Endometrial microvascular endothelial cells (primary cell): ENCODE measurements around the gene TMPRSS2. TPM values are rescaled to one million over a fixed set of nuclear protein-coding genes. Genes with fewer than 3 reads are reported as not detected.

ENCODE experiments used
- in situ Hi-C: cut with HindIII; loops from 2 replicates; pipeline ENCODE4 v1.10.0; 2017; ENCODE audit warnings: low sequenced_read_pairs, low pct_unique_long_range_greater_than_20kb; ENCODE audit errors: inconsistent ontology term
- total RNA-seq: library from RNA; depleted of rRNA; stranded (reverse); fragments of >200 nt; gene quantifications from one replicate; pipeline ENCODE4 v1.2.3, GENCODE V29; 2015; ENCODE audit errors: inconsistent ontology term

The TMPRSS2 gene
- total RNA-seq, 1 donor from 2014 or later, result 0.09 TPM

GRCh38 chr21:41488080-41488479 is 19.9 kb downstream of the TMPRSS2 start:
- in situ Hi-C loops, result no loop called here

DNA sequence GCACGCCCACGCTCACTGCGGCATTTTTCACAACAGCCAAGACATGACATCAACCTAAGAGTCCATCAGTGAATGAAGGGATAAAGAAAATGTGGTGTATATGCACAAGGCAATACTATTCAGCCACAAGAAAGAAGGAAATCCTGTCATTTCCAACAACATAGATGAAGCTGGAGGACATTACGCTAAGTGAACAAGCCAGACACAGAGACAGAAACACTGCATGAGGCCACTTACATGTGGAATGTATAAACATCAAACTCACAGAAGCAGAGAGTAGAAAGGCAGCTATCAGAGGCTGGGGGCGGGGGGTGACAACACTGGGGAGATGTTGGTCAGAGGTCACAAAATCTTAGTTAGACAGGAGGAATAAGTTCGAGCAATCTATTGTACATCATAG is 20.9 kb downstream of the TMPRSS2 start:
- in situ Hi-C loops, result no loop called here

GRCh38 chr21:41483973-41484372 is 24.0 kb downstream of the TMPRSS2 start:
- in situ Hi-C loops, result no loop called here

DNA sequence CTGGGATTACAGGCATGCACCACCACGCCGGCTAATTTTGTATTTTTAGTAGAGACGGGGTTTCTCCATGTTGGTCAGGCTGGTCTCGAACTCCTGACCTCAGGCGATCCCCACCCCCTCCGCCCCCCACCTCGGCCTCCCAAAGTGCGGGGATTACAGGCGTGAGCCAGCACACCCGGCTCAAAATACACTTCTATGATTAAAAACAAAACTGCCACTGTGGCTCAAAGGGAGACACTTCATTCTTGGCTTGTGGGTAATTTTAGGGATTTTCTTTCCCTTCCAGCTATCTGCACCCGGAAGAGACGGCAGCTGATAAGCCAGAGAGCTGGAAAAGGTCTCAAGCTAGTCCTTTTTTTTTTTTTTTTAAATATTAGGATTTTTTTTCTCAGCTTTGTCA is 24.5 kb downstream of the TMPRSS2 start:
- in situ Hi-C loops, result no loop called here

- in situ Hi-C loops, result no loop called here
These were observed 25.0 kb downstream of the TMPRSS2 start for GRCh38 chr21:41482980-41483379.

- in situ Hi-C loops, result no loop called here
These were observed 25.7 kb downstream of the TMPRSS2 start for GRCh38 chr21:41482301-41482700.

GRCh38 chr21:41481191-41481590 is 26.8 kb downstream of the TMPRSS2 start:
- in situ Hi-C loops, result no loop called here

GRCh38 chr21:41480086-41480690 is 27.8 kb downstream of the TMPRSS2 start:
- in situ Hi-C loops, result no loop called here

- in situ Hi-C loops, result no loop called here
These were observed 28.3 kb downstream of the TMPRSS2 start for GRCh38 chr21:41479686-41480085.

- in situ Hi-C loops, result no loop called here
These were observed 29.4 kb downstream of the TMPRSS2 start for GRCh38 chr21:41478319-41479177.

DNA sequence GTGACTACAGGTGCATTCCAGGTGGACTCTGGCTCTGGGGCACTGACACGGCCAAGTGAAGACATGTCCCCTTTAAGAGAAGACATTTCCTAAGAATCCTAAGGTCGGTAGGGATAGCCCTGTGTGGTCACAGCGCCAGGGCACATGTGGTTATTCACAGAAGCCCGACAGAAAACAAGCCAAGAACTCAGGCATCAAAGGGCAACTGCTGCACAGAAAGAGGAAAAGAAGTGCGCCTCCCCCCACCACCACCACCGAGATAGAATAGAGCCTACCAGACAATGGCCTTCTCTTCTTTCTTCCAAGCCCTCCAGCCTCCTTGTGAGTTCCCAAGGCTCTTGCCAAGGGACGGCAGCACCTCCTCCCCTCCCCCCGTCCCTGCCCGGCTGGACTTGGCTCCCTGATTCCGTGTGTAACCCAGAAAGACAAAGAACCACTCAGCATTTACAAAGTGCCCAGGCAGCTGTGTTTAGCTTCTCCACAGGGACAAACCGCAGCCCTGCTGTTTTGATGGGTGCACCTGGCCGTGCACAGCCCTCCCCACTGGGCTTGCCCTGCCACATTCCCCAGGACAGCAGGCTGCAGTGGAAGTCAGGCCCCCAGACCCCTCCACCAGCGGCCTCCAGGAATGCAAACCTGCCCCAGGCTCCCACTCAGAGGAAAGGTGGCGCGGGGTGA is 30.2 kb downstream of the TMPRSS2 start:
- in situ Hi-C loops, result no loop called here

DNA sequence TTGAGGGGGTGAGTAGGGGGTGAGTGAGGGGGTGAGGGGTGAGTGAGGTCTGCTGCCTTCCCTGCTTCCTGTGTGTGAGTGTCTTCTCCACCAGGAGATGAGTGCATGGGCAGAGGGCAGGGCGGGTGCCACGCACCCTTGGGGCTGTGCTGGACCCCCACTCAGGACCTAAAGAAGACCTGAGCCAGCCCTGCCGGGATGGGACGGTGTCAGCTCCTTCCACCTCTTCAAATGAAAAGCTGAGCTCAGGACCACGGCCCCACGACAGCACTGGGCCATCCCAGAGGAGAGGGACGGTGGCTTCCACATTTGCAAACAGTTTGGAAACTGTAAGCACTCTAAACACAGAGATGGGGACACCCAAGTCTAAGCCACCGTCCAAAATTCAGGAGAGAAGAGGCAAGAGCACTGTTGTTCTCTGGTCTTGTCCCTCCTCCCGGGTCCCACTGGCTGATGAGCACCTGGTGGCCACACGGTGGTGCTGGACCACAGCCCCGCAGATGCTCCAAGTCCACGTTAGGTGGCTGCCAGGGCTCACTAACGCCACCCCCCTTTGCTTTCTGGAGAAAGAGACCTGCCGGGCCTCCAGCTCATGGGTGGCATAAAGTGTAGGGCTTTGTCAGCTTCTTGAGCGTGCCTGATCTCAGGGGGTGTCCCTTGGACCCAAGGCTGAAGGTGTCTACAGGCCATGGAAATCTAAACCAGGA is 32.1 kb downstream of the TMPRSS2 start:
- in situ Hi-C loops, result no loop called here

DNA sequence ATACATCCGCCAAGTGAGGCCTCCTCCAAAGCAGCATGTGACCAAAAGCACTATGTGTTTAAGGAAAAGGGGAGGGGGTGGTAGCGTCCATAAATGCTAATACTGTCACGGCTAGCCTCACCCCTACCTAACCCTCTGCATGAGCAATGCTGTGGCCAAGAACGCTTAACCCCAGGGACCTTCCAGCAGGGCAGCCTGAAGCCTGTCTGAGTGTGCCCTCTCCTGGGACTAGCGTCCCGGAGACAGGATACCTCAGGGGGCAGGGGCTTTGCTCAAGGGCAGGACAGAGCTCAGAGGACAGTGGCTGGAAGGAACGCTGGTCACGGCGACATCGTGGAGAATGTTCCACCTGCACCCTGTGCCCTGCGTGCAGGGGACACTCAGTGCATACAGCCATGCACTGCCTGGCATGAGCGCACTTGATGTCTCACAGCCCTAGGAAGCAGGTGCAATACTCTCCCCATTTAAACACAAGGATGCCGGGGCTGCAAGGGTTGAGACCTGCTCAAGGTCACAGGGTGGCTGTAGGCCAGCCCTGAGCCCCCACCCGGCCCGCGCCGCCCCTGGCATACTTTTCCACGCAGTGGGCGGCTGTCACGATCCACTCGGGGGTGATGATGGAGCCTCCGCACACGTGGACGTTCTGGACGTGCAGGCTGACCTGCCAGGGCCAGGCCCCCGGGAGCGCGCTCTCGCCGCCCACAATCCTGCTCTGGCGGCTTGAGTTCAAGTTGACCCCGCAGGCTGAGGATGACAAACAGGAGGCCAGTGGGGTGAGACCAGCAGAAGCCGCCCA is 35.0 kb downstream of the TMPRSS2 start:
- in situ Hi-C loops, result no loop called here

DNA sequence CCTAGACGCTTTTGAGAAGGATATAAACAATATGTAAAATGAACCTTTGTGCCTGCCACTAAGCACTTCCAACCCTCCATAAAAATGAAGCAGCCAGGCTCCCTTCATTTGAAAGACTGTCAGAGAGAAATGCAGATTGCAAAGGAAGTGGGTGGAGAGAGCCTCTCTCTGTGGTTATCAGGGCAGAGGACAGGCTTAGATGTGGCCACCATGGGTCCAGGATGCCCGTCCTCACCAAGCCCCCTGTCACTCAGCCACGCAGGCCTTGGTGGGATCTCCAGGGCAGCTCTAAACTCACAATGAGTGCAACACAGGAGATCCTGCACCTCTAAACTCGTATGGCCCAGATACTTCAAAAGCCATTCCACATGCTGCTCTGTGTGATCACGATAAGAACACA is 37.9 kb downstream of the TMPRSS2 start:
- in situ Hi-C loops, result no loop called here

- in situ Hi-C loops, result no loop called here
These were observed 41.7 kb downstream of the TMPRSS2 start for GRCh38 chr21:41466024-41466820.

- in situ Hi-C loops, result no loop called here
These were observed 42.7 kb downstream of the TMPRSS2 start for GRCh38 chr21:41465176-41465781.
